Activated CD8-positive, alpha-beta memory T cell treated with anti-CD3 and anti-CD28 coated beads for 36 hours (primary cell): ENCODE data around the gene SLC25A36. TPM values are rescaled to one million over a fixed set of nuclear protein-coding genes. Genes with fewer than 3 reads are reported as not detected.

Experiments used
- CTCF ChIA-PET: fragments of 350-600 bp; sonication (Branson Sonifier 250); formaldehyde crosslinking; loops from one replicate; lab custom pipeline; 2021; ENCODE audit warnings: antibody characterized with exemption; lab: Charles Lee
- POLR2A ChIA-PET: fragments of 350-600 bp; sonication (Branson Sonifier 250); formaldehyde crosslinking; loops from one replicate; lab custom pipeline; 2021; ENCODE audit warnings: antibody characterized with exemption; lab: Charles Lee
- total RNA-seq, 2 experiments: library from RNA; stranded (reverse); gene quantifications; one replicate each; pipeline ENCODE4 v1.2.3, GENCODE V29; 2021

Gene SLC25A36, protein sequence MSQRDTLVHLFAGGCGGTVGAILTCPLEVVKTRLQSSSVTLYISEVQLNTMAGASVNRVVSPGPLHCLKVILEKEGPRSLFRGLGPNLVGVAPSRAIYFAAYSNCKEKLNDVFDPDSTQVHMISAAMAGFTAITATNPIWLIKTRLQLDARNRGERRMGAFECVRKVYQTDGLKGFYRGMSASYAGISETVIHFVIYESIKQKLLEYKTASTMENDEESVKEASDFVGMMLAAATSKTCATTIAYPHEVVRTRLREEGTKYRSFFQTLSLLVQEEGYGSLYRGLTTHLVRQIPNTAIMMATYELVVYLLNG
- total RNA-seq, result 10 to 100 TPM; 54.3 to 60.5 TPM

DNA sequence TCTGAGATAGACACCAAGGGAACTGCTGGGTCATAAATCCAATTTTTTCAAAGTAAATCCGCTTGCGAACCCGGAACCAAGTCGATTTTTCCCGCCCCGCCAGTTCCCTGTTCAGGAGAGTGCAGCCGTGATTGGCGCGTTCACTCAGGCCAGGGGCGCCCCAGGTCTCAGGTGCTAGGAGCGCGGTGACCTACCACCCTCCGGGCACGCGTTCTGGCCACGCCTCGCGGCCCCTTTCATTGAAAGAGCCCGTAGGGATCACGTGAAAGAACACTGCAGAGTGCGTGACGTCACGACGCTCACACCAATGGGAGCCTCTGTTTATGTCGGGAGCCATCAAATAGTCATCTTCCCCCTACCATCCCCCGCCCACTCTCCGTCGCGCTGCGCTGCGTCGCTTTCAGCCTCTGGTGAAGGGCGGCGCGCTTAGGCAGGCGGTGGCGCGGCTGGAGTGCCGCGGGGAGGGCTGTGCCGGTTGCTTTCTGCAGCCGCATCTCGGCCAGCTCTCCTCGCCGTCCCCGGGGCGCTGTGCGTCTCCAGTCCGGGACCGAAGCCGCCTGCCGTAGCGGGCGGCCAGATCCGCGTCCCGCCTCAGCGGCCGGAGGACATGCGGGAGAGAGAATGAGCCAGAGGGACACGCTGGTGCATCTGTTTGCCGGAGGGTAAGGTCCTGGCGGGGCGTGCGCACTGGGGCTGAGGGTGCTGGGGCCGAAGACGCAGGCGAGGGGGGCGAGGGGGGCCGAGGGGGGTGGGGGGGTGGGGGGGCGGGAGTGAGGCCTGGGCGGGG lies at the start of gene SLC25A36:
Gene SLC25A36 (plus strand): TSS at position 403 of the 787 bp plus-strand sequence. CDS start 219 bp downstream, at position 622.
- CTCF ChIA-PET, result no interaction called here

DNA sequence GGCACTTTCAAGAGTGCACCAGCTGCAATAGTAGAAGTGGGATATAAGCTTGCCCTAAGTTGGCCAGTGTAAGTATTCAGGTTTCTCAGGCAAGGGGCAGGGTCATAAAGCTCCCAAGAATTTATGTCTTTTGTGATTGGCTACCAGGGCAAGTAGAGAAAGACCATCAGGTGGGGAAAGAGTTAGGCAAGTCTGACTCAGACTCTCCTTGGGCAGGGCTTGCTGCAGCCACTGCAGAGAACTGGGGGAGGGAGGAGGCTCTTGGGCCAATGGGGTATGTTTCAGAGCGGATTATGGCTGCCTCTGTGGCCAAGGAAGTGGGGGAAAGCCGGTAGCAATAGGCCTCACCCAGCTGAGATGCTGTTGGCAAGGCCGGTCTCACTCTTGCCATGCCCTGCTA lies 44.6 kb upstream of the SLC25A36 start:
- CTCF ChIA-PET, result no interaction called here

More for the DNA sequence above, at the start of gene SLC25A36:
- POLR2A ChIA-PET, result interaction anchor here (0.6 kb wide), 1 partner anchor 289 kb away, joined by 3 read pairs; no protein-coding TSS in a partner anchor

DNA sequence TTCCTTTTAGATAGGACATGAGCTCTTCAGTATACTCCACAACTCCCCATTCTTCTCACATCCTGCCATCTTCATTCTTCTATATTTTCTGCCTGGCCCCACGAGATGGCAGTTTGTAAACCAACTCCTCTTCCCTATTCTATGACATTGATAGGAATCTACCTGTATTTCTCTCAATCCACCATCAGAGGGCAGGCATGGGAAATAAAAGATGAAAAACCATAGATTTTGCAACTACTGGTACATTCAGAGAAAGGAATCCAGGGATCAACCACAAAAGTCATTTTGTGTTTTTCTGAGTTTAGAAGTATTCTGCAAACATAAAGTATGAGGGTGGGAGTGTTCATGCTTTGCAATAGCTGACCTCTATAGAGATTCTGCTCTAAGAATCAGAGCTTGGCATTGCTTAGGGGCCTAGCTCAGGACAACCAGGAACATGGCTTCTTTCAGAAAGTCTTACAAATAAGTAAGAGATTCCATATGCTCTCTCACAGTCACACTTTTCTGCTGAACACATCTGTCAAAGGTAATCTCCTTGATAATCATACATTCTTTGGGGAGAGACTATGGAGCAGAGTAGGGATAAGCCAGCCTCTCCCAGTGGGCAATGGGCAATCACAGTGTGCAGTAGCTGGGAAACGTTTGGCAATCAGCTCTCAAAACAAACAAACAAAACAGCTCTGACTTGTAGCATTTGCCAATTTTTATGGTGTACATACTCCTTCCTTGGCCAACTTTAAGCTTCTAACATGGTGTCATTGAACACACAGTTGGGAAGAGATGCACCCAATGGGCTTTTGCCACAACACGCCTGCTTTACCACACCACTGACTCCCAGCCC lies 43.1 kb upstream of the SLC25A36 start:
- ChIA-PET POLR2A (no interaction called here), CTCF (interaction anchor here (1.3 to 1.8 kb wide), 2 partner anchors 9 to 34 kb away, joined by 3 to 4 read pairs; no protein-coding TSS in a partner anchor)

More for the DNA sequence above, 44.6 kb upstream of the SLC25A36 start:
- POLR2A ChIA-PET, result no interaction called here

DNA sequence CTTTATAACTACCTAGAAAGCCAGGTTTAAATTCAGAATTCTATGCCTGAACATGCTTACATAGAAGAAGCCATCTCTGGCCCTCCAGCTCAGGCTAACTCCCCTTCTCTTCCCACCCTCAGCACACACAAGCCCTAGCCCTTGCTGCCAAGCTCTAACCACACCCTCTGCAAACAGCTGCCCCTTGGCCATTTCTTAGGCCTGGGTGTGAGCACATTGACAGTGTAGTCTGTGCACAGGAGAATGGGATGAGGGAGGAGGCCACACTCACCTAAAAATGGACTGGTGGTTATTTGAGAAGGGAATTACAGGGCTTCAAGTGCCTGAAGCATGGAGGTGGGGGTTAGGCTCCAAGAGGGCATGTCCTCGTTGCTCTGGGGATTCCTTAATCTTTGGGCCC lies 42.3 kb upstream of the SLC25A36 start:
- ChIA-PET CTCF (interaction anchor here (1.3 to 1.8 kb wide), 2 partner anchors 8 to 35 kb away, joined by 3 to 4 read pairs; no protein-coding TSS in a partner anchor), POLR2A (no interaction called here)

DNA sequence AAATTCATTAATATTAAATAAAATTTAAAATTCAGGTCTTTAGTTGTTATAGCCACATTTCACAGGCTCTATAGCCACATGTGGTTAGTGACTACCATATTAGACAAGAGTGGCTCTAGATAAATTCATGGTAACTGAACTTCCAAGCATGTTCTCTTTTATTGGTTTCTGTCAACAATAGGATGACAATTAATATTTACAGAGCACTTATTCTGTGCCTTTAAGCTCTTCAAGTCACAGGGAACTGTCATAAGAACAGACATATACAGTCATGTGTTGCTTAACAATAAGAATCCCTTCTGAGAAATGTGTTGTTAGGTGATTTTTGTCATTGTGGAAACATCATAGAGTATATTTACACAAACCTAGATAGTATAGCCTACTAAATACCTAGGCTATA lies 38.8 kb upstream of the SLC25A36 start:
- ChIA-PET POLR2A (no interaction called here), CTCF (no interaction called here)

DNA sequence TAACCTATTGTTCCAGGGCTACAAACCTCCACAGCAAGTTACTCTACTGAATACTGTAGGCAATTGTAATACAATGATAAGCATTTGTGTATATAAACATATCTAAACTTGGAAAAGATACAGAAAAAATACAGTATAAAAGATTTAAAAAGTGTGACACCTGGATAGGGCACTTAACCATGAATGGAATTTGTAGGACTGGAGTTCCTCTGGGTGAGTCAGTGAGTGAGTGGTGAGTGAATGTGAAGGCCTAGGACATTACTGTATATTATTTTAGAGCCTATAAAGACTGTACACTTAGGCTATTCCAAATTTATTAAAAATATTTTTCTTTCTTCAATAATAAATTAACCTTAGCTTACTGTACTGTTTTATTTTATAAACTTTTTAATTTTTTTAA lies 38.4 kb upstream of the SLC25A36 start:
- ChIA-PET CTCF (no interaction called here), POLR2A (no interaction called here)

DNA sequence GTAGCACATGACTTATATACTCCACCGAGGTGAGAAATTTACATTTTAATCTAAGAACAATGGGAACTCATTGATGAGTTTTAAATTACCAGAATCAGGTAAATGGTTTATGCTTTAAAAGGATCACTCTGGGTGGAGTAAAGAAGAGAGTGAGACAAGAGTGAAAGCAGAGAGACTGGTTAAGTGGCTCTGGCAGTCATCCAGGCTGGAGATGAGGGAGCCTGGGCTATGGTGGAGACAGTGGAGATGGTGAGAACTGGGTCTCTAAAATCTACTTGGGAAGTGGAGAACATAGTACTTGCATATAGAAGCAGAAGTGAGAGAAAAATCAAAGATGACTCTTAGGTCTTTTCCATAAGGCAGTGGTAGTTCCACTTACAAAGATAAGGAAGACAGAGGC lies 37.1 kb upstream of the SLC25A36 start:
- POLR2A ChIA-PET, result no interaction called here
- CTCF ChIA-PET, result no interaction called here

DNA sequence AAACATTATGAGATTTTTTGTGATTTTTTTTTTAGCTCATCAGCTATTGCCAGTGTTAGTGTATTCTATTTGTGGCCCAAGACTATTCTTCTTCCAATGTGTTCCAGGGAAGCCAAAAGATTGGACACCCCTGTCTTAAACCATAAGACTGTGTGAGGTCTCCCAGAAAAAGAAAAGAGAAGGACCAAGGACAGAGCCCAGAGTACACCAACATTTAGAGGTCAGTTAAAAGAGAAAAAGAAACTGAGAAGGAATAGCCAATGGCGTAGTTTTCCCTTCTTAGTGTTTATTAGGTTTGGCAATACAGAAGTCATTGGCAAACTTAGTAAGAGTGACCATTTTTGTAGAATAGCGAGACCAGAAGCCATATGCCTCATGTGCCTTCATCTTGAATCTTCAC lies 36.1 kb upstream of the SLC25A36 start:
- ChIA-PET POLR2A (no interaction called here), CTCF (no interaction called here)

DNA sequence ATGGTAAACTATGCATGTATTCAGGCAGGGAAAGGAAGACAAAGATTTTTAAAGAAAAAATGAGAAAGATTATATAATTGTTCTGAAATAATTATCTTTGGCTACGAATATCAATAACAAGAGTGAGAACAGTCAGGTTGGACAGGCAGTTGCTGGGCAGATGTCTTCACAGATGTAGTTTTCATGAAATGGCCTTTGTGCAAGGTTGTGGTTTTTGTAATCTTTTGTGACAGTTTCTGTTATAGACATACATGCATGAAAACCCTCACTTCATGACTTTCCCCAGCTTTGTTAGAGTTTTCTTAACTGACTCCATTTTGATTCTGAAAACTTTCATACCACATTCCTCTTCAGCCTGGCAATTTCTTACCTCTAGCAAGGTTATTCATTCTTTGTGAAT lies 34.9 kb upstream of the SLC25A36 start:
- ChIA-PET POLR2A (no interaction called here), CTCF (interaction anchor here (0.6 to 1.5 kb wide), 2 partner anchors 8 to 10 kb away, joined by 3 to 4 read pairs; no protein-coding TSS in a partner anchor)

DNA sequence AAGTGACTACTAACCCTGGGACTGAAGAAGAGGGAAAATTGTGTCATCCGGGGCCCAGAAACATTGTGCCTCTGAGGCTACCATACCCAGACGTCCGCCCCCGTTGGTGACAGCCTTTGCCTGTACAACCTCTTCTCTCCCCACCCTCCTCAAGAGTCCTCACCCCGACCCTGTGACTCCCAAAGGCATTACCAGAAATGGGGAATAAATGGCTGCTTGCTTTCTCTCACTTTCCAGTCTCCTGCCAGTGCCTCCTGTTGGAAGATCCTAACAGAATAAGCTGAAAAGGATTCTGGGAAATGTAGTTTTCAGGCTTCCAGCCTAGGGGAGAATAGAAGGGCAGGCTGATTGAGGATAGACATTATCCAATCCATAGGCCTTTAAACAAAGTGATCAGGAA lies 30.8 kb upstream of the SLC25A36 start:
- POLR2A ChIA-PET, result no interaction called here
- CTCF ChIA-PET, result no interaction called here

DNA sequence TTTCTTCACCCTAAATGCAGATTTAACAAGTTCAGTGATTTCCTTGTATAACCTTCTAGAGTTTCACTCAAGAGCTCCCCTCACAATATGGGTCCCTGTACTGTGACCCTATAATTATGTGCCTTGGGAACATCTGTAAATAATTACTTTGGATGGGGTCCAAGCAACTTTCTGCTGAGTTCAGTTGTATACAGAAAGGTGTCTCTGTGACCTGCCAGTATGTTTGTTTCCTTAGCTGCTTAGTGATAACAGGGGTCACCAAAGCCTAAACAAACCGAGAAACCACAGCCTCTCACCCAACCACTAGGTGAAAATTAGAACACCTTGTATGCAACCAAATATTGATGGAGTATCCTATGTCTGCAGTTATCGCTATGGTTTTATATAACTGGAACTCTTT lies 29.8 kb upstream of the SLC25A36 start:
- ChIA-PET CTCF (no interaction called here), POLR2A (no interaction called here)

DNA sequence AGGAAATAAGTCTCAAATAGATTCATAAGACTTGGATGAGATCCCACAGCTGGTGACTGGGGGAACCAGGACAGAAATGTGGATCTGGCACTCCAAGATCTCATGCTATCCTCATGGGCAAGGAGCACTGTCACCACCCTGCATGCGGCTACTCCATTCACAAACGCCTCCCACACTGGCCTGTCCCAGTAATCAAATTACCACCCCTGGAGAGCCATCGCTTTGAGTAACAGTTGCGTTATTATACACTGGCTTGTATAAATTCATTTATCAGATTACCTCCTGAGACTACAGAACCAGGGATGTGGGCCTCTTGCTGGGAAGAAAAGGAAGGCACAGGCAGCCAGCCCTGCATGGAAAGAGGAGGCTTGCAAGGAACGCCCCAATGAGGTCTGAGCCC lies 27.9 kb upstream of the SLC25A36 start:
- CTCF ChIA-PET, result no interaction called here
- POLR2A ChIA-PET, result no interaction called here

DNA sequence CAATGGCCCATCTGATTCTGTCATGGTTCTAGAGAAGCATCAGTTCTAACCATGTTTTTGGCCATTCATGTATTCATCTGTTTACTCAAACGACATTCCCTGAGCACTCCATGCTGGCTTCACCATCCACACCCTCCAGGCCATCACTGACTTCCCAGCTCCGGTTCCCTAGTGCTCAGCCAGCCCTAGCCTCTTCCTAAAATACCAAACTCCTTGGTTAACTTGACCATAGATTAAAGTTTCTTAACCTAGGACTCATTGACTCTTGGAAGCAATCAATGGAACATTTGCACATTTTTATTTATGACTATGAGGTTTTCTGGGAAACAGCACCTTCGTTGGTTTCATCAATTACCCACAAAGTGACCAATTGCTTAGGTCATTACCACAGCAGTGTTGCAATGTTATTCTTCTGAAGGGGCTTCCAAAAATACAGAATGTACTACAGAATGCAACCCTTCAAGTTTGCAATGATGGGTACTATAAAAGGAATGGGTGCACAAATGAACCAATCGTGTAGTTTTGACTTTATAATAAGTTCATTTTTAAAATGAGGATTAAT lies 27.2 kb upstream of the SLC25A36 start:
- ChIA-PET CTCF (no interaction called here), POLR2A (no interaction called here)

DNA sequence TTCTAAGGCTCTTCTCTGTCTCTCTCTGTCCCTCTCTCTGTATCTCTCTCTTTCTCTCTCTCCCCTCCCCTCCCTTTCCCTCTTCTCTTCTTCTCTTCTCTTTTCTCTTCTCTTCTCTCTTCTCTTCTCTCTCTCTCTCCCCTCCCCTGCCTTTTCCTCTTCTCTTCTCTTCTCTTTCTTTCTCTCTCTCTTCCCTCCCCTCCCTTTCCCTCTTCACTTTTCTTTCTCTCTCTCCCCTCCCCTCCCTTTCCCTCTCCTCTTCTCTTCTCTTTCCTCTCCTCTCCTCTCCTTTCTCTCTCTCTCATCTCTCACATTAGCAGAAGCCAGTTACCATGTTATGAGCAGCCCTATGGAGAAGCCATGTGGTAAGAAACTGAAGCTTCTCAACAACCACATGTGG lies 25.0 kb upstream of the SLC25A36 start:
- ChIA-PET CTCF (interaction anchor here (0.8 kb wide), 1 partner anchor 10 kb away, joined by 3 read pairs; no protein-coding TSS in a partner anchor), POLR2A (no interaction called here)

DNA sequence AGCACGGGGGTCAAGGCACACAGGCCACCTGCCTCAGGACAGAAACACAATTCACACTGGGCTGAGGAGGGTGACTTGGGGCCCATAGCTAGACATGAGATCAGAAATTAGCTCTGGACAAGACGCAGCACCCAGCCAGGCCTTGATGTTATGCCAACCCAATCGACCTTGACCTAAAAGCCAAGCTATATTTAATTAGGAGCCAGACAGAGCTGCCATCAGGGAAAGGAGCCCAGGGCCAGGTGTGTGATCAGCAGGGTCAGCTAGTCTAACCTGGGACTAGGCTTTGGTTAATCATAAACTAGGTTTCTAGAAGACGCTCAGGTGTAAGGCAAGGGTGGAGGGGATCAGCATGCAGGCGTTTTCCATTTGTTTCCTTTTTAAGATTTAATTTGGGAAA lies 23.9 kb upstream of the SLC25A36 start:
- POLR2A ChIA-PET, result no interaction called here
- CTCF ChIA-PET, result no interaction called here

DNA sequence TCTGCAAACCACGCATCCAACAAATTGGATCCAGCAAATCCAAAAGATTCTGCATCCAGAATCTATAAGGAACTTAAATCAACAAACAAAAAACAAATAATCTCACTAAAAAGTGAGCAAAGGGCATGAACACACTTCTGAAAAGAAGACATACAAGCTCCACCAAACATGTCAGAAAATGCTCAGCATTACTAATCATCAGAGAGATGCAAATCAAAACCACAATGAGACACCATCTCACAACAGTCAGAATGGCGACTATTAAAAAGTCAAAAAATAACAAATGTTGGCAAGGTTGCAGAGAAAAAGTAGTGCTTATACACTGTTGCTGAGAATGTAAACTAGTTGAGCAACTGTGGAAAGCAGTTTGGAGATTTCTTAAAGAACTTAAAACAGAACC lies 21.6 kb upstream of the SLC25A36 start:
- CTCF ChIA-PET, result no interaction called here

DNA sequence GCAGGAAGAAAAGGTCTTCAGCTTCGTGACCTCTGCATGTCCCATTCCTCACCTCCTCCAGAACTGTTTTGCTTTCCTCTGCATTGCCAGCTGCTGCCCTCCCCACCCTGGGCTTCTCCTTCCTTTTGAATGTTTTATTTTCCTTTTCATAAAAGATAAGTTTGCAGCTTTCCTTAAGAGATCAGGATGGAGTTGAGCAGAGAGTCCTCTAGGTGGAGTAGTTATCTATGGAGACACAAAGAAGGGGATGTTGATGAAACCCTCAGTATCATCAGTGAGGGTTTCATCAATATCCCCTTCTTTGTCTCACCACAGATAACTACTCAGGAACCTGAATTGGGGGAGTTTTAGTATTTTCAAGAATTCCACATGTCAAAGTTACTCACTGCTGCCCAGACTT lies 19.0 kb upstream of the SLC25A36 start:
- ChIA-PET POLR2A (no interaction called here), CTCF (interaction anchor here (1.2 to 1.3 kb wide), 2 partner anchors 22 to 34 kb away, joined by 4 read pairs; no protein-coding TSS in a partner anchor)

More for the DNA sequence above, 21.6 kb upstream of the SLC25A36 start:
- POLR2A ChIA-PET, result no interaction called here

DNA sequence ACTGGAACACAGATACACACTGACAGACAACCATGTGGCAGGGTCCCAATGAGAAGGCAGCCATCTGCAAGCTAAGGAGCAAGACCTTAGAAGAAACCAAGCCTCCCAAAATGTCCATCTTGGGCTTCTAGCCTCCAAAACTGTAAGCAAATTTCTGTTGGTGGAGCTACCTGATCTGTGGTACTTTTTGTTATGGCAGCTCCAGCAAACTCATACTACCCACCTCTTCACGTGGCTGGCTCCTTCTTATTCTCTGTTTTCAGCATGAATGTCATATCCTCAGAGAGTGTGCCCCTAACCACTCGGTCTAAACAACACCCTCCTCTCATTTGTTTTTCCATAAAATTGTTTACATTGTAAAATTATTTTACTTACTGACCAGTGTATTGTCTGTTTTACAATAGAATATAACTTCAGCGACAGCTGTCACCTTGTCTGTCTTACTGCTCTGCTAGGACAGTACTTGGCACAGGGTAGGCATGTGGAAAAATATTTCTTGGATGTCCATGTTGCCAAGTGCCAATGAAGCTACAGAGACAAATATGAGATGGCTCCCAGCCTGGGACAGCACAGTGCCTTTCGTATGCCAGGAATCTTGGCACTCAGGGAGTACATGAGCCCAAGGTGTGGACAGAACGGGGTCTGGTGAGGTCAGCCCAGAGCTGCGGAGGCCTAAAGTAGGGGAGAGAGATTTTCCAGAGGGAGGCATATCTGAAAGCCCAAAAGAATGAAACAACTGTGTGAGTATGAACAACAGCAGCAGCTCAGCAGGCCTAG lies 17.4 kb upstream of the SLC25A36 start:
- ChIA-PET POLR2A (no interaction called here), CTCF (interaction anchor here (1.2 kb wide), 1 partner anchor 28 kb away, joined by 3 read pairs; no protein-coding TSS in a partner anchor)
